Measurements from ENCODE around the gene RUFY4.
A peak's percentile ranks its signal among the peaks of the same experiment; 100 is the strongest.

RUFY4 gene

DNA sequence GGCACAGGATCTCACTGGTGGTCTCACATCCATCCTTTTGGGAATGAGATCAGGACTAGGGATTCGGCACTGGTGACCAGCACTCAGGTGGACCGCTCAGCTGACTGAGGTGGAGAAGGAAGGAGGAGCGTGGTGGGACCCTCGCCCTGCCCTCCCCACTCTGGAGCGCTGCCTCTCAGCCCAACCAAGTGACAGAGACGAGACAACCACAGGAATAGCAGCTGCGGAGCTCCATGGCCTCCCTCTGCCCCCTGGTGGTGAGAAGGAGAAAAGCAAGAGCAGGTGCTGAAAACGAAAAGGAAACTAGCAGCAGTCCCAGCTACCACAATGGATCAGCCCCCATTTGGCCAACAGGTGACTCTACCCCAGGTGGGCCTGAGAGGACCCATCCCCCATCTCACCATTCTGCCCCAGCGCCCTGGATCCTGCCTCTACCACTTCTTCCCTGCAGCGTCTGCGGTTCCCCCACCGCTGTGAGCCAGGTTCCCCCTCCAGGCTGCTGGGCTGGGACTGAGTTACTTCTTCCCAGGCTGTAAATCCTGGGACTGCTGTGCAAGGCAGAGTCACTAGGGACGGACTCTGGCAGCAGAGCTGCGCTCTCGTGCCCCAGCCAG, at the start of gene RUFY4:
TSS of gene RUFY4 (plus strand) at position 533 of the 614 bp plus-strand sequence. CDS start 1,353 bp downstream, outside the sequence.
- DNase-seq: peak; percentile 80

GRCh38 chr2:218019411-218020060, 49.5 kb upstream of the RUFY4 start:
- no peak for DNase-seq

DNA sequence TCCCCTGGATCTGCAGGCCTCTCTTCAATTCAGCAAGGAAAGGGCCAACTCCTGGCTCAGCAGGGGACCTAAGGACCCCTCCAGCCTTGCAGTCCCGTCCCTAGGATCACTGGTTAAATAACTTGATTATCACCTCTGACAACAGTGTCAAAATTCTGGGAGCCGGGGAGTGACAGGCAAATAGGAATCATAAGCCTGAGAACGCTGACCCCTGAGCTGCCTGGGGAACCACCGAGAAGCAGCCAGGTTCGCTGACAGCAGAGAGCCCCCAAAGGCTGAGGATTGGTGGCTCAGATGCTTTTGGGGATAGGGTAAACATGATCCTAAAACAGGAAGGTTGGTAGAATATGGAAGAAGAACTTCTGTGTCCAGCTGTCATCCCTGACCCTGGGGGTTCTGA, 48.8 kb upstream of the RUFY4 start:
- DNase-seq: no peak

- no peak for DNase-seq
Measured at GRCh38 chr2:218020966-218021535, 48.0 kb upstream of the RUFY4 start.

DNA sequence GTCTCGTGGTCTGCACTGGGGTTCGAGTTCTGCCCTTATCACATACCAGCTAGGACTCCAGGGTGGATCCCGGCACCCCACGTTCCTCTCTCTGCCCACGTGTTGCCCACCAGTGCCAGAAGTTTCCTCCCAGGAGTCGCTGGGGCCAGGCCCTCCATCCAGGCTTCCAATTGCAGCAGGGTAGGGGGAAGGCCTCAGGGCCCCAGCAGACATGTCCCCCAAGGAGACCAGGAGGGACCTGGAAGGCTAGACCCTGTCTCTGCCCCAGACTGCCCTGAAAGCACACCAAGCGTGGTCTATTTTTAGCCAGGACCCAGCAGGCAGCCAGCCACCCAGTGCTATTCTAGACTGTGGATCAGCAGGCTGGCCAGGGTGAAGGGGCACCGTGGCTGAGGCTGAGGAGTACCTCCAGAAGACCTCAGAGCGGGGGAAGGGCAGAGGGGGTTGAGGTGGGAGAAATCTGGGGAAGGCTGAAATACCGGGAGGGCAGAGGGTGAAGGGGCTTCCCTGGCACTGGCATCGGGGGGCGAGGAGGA, 47.4 kb upstream of the RUFY4 start:
- no peak for DNase-seq

GRCh38 chr2:218022131-218022850, 46.8 kb upstream of the RUFY4 start:
- DNase-seq: no peak

GRCh38 chr2:218022851-218023530, 46.1 kb upstream of the RUFY4 start:
- no peak for DNase-seq

DNA sequence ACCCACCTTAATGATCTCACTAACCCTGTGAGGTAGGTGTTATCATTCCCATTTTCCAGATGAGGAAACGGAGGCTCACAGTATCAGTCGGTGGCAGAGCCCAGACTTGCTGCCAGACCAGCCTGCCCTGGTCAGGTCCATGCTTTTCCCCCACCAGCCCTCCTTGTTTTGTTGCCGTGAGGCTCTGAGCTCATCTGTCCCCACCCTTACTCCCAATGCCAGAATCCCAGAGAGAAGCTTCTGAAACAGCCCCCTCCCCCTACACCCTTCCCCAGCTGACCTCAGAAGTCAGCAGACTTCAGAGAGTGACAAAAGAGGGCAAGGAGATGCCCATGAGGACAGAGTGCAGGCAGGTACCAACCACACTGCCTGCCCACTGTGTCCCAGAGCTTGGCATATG, 45.4 kb upstream of the RUFY4 start:
- no peak for DNase-seq

DNA sequence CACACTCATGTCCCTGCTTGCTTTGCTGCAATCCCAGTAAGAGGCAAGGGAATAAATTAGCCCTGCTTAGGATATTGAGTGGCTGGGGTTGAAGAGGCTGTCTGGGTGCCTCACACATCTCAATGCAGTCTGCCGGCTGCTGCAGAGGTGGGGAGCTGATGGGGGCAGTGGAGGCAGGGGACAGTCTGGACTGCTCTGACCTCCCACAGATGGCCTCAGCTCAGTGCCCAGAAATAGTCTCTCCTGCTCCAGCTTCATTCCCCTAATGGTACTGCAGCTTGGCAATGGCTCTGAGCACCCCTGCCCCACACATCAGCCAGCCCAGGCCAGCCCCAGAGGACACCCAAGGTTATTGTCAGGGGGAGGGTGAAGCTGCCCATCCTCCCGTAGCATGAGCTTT, 44.7 kb upstream of the RUFY4 start:
- no peak for DNase-seq

- DNase-seq: no peak
Measured at GRCh38 chr2:218024871-218025270, 44.2 kb upstream of the RUFY4 start.

DNA sequence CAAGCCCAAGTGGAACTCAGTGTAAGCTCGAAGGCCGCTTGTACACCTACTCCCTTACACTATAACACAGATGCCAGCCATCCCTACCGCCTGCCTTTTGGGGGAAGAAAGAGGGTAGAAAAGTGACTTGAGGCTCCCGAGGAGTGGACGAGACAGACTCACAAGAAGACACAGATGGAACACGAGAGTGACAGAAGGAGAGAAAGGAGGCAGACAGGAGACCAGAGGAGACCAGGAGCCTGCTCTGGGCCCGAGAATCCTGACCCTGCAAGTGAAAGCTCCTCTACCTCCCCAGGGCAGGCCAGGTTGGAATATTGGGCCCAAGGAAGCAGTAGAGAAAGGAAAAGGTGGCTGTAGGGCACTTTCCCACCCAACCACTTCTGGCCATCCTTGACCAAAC, 42.8 kb upstream of the RUFY4 start:
- no peak for DNase-seq

- DNase-seq: no peak
Measured at GRCh38 chr2:218026676-218027425, 42.2 kb upstream of the RUFY4 start.

DNA sequence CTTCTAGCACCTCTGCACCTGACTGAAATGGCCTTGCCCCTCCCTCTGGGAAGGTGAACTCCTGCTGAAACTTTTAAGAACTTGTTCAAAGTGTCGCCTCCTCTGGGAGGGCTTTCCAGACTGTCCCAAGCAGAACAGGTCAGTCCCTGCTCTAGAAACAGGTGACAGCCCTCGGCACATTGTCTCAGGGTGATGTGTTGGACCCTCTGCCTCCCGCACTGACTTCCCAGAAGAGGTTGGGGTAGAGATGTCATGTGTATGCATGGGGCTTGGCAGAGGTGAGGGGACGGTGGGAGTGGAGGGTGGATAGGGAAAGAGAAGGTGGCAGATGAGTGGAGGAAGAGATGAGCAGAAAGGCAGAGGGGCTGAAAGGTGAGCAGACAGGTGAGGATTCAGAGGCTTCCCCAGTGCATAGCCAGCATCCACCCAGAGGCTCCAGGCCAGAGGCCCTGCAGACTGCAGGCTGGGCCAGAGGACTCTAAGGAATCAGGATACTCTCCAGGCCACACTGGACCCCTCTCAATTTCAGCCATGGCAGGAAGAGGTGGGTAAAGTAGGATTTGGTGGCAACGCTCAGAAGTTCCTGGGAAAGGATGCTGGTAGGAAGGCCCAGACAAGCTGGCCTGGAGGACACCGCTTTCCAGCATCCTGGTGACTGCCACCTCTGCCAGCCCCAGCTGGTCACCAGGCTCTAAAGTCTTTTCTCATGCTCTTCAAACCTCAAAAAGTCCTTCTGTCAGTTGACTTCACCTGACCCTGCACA, 41.4 kb upstream of the RUFY4 start:
- DNase-seq: no peak

DNA sequence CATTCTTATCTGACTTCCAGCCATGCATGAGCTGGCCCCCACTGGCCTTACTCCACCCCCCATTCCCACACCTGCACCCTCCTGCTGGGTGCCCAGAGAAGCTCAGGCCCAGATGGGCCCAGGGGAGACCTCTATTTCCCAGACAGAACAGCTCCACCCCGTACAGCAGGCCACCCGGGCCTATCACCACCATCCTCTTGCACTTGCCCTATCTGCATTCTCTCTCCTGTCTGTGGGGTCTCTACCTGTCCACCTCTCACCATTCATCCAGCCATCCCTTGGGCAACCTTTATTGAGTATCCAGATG, 40.9 kb upstream of the RUFY4 start:
- no peak for DNase-seq

- no peak for DNase-seq
Measured at GRCh38 chr2:218028562-218029348, 40.3 kb upstream of the RUFY4 start.

- no peak for DNase-seq
Measured at GRCh38 chr2:218029366-218030360, 39.4 kb upstream of the RUFY4 start.

- no peak for DNase-seq
Measured at GRCh38 chr2:218030409-218031195, 38.5 kb upstream of the RUFY4 start.

DNA sequence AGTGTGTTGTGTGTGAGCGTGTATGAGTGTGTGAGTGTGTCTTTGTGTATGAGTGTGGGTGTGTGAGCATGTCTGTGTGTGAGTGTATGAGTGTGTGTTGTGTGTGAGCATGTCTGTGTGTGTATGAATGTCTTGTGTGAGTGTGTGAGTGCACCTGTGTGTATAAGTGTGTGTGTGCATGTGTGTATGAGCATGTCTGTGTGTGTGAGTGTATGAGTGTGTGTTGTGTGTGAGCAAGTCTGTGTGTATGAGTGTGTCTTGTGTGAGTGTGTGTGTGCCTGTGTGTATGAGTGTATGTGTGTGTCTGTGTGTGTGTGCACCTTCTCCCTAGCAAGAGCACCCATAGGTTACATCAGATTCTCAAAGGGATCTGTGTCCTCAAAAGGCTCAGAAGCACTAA, 37.8 kb upstream of the RUFY4 start:
- DNase-seq: no peak

Data from activated CD4-positive, alpha-beta T cell treated with anti-CD3 and anti-CD28 coated beads, Interleukin-2, amount 50 U/mL, for 16 hours (primary cell).